Esophagus squamous epithelium (tissue), 5 donors: ENCODE results near the gene COL4A1. TPM values are rescaled to one million over a fixed set of nuclear protein-coding genes. Genes with fewer than 3 reads are reported as not detected.
A peak's percentile ranks its signal among the peaks of the same experiment; 100 is the strongest.

Experiments
- DNase-seq: peaks from one replicate; lab custom pipeline; 2025; lab: John Stamatoyannopoulos, UW
- H3K27ac ChIP-seq, 4 donors: fragments of 200-600 bp; sonication (generic); one replicate each; pipeline ENCODE4 v1.5.1; 2016 to 2019; ENCODE audit warnings: mild to moderate bottlenecking in 1 of 4
- H3K27me3 ChIP-seq, 4 donors: fragments of 200-600 bp; sonication (generic); 1 replicate in 3 of 4; 2 replicates in 1 of 4; pipeline versions ENCODE4 v1.5.1 to v1.6.0; 2017 to 2021; ENCODE audit warnings: antibody characterized with exemption in 1 of 4
- H3K36me3 ChIP-seq, 3 donors: fragments of 200-600 bp; sonication (generic); one replicate each; pipeline ENCODE4 v1.5.1; 2016 to 2019
- H3K4me1 ChIP-seq, 3 donors: fragments of 200-600 bp; sonication (generic); one replicate each; pipeline ENCODE4 v1.5.1; 2017 to 2019
- H3K4me3 ChIP-seq, 4 donors: fragments of 200-600 bp; sonication (generic); 1 replicate in 3 of 4; 2 replicates in 1 of 4; pipeline ENCODE4 v1.5.1; 2016 to 2019; ENCODE audit warnings: mild to moderate bottlenecking in 2 of 4, moderate library complexity in 1 of 4
- H3K9me3 ChIP-seq, 3 donors: fragments of 200-600 bp; sonication (generic); one replicate each; pipeline ENCODE4 v1.5.1; 2016 to 2019
- POLR2A ChIP-seq, 4 donors: fragments of 450-650 bp; IDR thresholded peaks; one replicate each; pipeline ENCODE4 v1.6.1; 2017; ENCODE audit warnings: antibody characterized with exemption in 4 of 4, mild to moderate bottlenecking in 4 of 4, moderate library complexity in 3 of 4
- WGBS, 2 donors: methylation state at CpG; one replicate each; pipeline ENCODE4 v1.1.5; 2018; 5-methylcytosine and 5-hydroxymethylcytosine counted together
- intact Hi-C: fragments of 100-400 bp; cut with DNase I; formaldehyde crosslinking; loops from one replicate; pipeline ENCODE4 v1.15.0; 2022
- total RNA-seq, 4 donors: library from RNA; depleted of rRNA; stranded (reverse); fragments of >200 nt; gene quantifications; one replicate each; pipeline ENCODE4 v1.1.0, GENCODE V29; 2016
- TF ChIP-seq, protein P1 (sequence below), 6 experiments: fragments of 450-650 bp in 4 of 6; fragments of 200-600 bp in 2 of 6; sonication (generic) in 2 of 6; IDR thresholded peaks; one replicate each; pipeline ENCODE4 v1.5.1; 2016 to 2019; ENCODE audit warnings: antibody characterized with exemption in 6 of 6, mild to moderate bottlenecking in 4 of 6, moderate library complexity in 4 of 6
- donor health status: DM: yes; HTN: yes; CAD: no.

Gene COL4A1
- total RNA-seq, 4 donors from 2014 or later = 8.9 to 97.1 (median 40.2) TPM

- 74 to 76% methylated on average over 4 to 11 of the region's 16 CpGs for WGBS, 2 donors
- H3K36me3 ChIP-seq = no peaks in the 10 kb centered on the region
- intact Hi-C loops = no loop called here
- H3K4me3 ChIP-seq = no peak overlapping the region
- peak overlapping the region in 1 of 4 donors; percentile 25 for H3K27ac ChIP-seq
- no peaks in the 10 kb centered on the region for H3K27me3 ChIP-seq
- no peak for DNase-seq
- H3K4me1 ChIP-seq = peaks cover 0 to 54% (median 11%) of the 10 kb centered on the region in 3 donors
- no peaks in the 10 kb centered on the region for H3K9me3 ChIP-seq
- TF ChIP-seq, protein P1, sequence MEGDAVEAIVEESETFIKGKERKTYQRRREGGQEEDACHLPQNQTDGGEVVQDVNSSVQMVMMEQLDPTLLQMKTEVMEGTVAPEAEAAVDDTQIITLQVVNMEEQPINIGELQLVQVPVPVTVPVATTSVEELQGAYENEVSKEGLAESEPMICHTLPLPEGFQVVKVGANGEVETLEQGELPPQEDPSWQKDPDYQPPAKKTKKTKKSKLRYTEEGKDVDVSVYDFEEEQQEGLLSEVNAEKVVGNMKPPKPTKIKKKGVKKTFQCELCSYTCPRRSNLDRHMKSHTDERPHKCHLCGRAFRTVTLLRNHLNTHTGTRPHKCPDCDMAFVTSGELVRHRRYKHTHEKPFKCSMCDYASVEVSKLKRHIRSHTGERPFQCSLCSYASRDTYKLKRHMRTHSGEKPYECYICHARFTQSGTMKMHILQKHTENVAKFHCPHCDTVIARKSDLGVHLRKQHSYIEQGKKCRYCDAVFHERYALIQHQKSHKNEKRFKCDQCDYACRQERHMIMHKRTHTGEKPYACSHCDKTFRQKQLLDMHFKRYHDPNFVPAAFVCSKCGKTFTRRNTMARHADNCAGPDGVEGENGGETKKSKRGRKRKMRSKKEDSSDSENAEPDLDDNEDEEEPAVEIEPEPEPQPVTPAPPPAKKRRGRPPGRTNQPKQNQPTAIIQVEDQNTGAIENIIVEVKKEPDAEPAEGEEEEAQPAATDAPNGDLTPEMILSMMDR (IDR thresholded peaks at IDR 0.05) = no peak
- no peak for TF ChIP-seq POLR2A (IDR thresholded peaks at IDR 0.05)
These were observed 38.3 kb downstream of the COL4A1 start for GRCh38 chr13:110268576-110269185.

DNA sequence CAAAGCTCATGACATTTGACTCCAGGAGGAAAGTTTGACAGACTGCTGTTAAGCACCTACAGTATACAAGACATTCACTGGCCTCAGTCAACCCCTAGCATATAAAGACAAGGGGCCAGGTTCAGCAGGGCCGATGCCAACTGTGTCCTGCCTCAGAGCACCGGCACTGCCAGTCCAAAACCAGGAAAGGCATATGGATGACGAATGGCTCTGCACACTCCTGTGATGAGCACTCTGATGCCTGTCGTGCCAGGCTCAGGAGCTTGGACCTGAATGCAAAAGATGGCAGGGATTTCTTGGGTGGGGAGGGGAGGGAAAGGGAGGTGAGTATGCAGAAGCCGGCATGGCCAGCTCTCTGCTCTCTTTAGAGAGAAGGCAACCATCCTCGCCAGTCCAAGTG is 38.9 kb downstream of the COL4A1 start:
- Histone ChIP-seq H3K9me3 (no peaks in the 10 kb centered on the region), H3K4me3 (no peak overlapping the region), H3K27ac (peak overlapping the region in 1 of 4 donors; percentile 25), H3K4me1 (peaks cover 0 to 55% (median 15%) of the 10 kb centered on the region in 3 donors), H3K36me3 (no peaks in the 10 kb centered on the region), H3K27me3 (no peaks in the 10 kb centered on the region)
- TF ChIP-seq POLR2A (IDR thresholded peaks at IDR 0.05) = no peak
- TF ChIP-seq, protein P1 (IDR thresholded peaks at IDR 0.05) = no peak
- no peak for DNase-seq
- intact Hi-C loops = no loop called here
- WGBS, 2 donors = 57 to 83% methylated on average over 5 to 6 of the region's 6 CpGs

DNA sequence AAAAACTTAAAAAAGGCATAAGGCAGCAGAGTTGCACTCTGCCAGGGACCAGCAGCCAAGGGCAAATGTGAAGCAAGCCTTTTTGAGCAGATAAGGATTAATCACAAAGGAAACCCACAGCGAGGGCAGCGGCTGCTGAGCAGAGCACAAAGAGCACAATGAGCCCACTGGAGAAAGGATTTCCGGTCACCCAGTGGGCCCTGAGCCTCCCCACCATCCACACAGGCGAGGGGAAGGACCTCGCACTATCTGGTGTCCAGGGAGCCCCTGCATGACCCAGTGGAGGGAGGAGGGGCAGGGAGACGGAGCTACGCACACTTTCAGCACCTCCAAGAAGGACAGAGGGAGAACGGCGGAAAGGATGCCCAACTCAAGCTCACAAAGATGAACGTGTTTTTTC is 40.0 kb downstream of the COL4A1 start:
- Histone ChIP-seq H3K4me1 (peaks cover under 1 to 66% (median 26%) of the 10 kb centered on the region in 3 donors), H3K27me3 (no peaks in the 10 kb centered on the region), H3K36me3 (no peaks in the 10 kb centered on the region), H3K9me3 (no peaks in the 10 kb centered on the region), H3K27ac (peak overlapping the region in 1 of 4 donors; percentile 70), H3K4me3 (no peak overlapping the region)
- TF ChIP-seq, protein P1 (IDR thresholded peaks at IDR 0.05) = no peak
- no peak for TF ChIP-seq POLR2A (IDR thresholded peaks at IDR 0.05)
- 51 to 58% methylated on average over 8 to 9 of the region's 10 CpGs for WGBS, 2 donors
- intact Hi-C loops = no loop called here
- DNase-seq = no peak

DNA sequence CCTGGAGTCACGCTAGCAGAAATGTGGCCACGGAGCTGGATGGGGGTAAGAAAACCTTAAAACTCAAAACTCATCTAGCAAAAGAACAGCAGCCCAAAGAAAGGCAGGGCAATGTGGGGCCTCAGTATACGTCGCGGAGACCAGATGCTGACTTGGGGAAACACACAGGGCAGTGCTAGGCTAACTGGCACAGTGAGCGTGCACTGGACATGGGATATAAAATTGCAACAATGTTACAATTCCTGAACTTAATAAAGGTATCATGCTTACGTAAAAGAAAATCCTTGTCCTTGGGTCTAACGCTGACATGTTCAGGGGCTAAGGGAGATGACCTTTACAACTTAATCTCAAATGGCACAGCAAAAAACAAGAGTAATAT is 40.5 kb downstream of the COL4A1 start:
- intact Hi-C loops = no loop called here
- no peaks in the 10 kb centered on the region for H3K27me3 ChIP-seq
- 66 to 71% methylated on average over 6 to 8 of the region's 8 CpGs for WGBS, 2 donors
- TF ChIP-seq, protein P1 (IDR thresholded peaks at IDR 0.05) = no peak
- no peak for TF ChIP-seq POLR2A (IDR thresholded peaks at IDR 0.05)
- no peaks in the 10 kb centered on the region for H3K36me3 ChIP-seq
- no peak for DNase-seq
- no peaks in the 10 kb centered on the region for H3K9me3 ChIP-seq
- peak overlapping the region in 3 of 4 donors; percentile 57 to 70 (median 69) for H3K27ac ChIP-seq
- peaks cover 5 to 72% (median 32%) of the 10 kb centered on the region in 3 donors for H3K4me1 ChIP-seq
- H3K4me3 ChIP-seq = peak overlapping the region in 1 of 4 donors; percentile 46

GRCh38 chr13:110265682-110266430 is 41.1 kb downstream of the COL4A1 start:
- H3K27ac ChIP-seq = peak overlapping the region in 3 of 4 donors; percentile 57 to 70 (median 69)
- peaks cover 5 to 77% (median 34%) of the 10 kb centered on the region in 3 donors for H3K4me1 ChIP-seq
- no peaks in the 10 kb centered on the region for H3K27me3 ChIP-seq
- WGBS, 2 donors = 44 to 64% methylated on average over 9 to 12 of the region's 38 CpGs
- DNase-seq = no peak
- H3K36me3 ChIP-seq = no peaks in the 10 kb centered on the region
- no peaks in the 10 kb centered on the region for H3K9me3 ChIP-seq
- intact Hi-C loops = no loop called here
- TF ChIP-seq POLR2A (IDR thresholded peaks at IDR 0.05) = no peak
- TF ChIP-seq, protein P1 (IDR thresholded peaks at IDR 0.05) = peak in 1 of 6 experiments; percentile 10
- H3K4me3 ChIP-seq = peak overlapping the region in 2 of 4 donors; percentile 13 to 46
